Activated T-cell treated with anti-CD3 and anti-CD28 coated beads, Interleukin-2, amount 50 U/mL, for 1 hour (primary cell): Measurements from ENCODE around the gene CREB3L4.
A peak's percentile ranks its signal among the peaks of the same experiment; 100 is the strongest.
"Not testable (repeated sequence)": the region's sequence is repeated elsewhere in the genome, so short reads cannot be mapped to it uniquely, and the experiment has no call there.

ENCODE experiments used
- DNase-seq: peaks from one replicate; pipeline ENCODE4 v3.0.0-alpha.2; 2020

CREB3L4 gene

DNA sequence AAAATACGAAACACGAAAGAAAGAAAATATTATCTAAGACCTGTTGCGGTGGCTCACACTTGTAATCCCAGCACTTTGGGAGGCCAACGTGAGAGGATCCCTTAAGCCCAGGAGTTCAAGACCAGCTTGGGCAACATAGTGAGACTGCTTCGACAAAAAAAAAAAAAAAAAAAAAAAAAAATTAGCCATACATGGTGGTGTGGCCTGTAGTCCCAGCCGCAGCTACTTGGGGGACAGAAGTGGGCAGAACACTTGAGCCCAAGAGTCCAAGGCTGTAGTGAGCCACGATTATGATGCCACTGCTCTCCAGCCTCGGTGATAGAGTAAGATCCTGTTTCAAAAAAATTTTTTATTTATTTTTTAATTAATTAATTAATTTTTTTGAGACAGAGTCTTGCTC is 19.9 kb downstream of the CREB3L4 start:
- DNase-seq: no peak

DNA sequence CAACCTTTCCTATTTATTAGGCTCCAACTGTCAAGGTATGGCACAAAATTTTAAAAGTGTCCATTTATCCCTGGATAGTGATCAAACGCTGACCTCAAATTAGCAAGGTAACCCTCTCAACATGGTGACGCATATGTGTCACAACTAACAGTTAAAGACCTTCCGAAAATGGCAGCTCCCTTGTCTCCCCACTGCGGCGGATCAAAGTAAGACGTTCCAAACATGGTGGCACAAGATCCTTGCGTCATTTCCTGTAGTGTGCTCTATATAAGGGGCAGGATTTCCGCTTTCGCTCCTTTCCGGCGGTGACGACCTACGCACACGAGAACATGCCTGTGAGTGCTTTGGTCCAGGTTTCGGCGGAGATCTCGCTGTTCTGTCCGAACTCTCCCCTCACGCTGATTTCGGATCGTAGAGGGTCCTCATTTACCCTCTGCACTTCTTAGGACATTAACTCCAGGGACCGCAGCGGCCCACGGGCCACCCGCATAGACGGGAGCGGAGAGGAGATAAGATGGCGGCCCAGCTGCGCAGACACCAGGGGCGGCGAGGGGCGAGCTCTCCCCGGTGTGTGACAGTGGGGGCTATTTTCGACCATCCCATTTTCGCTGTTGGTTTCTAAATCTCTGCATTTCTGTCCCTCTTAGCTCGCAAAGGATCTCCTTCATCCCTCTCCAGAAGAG is 22.9 kb downstream of the CREB3L4 start, which contains the start of gene RPS27:
Gene RPS27, plus strand, starts transcription at position 295 of the 683 bp plus-strand sequence. Its CDS starts 35 bp downstream, at position 330.
- peak; percentile 86 for DNase-seq

DNA sequence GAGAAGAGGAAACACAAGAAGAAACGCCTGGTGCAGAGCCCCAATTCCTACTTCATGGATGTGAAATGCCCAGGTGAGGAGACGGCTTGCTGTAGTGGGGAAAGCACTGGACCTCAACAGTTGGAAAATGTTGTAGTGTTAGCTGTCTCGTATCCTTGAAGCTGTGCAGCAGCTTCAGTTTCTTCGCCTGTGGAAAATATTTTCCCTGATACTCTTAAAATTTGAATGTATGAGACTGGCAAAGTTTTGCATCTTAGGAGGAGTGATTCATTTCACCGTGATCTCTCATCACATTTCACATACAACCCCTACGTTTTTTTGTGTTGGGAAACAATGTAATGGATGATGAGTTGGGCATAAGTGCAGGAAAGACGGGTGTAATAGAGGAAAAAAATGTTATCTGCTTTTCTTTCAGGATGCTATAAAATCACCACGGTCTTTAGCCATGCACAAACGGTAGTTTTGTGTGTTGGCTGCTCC is 23.5 kb downstream of the CREB3L4 start:
- DNase-seq: no peak

DNA sequence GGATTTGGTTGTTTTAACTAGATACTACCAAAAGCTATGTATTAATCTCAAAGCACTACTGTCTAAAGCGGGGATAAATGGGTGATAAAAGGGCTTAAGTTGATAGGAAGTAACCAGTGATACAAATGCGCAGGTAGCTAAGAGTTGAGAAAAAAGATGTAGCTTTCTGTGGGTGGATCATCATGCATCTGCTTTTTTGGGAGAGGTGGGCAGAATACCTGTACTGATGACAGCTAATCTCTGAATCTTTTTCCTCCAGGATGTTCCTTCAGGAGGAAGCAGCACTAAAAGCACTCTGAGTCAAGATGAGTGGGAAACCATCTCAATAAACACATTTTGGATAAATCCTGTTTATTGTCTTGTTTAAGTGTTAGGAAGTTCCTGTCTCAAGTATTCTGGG is 24.1 kb downstream of the CREB3L4 start:
- no peak for DNase-seq

DNA sequence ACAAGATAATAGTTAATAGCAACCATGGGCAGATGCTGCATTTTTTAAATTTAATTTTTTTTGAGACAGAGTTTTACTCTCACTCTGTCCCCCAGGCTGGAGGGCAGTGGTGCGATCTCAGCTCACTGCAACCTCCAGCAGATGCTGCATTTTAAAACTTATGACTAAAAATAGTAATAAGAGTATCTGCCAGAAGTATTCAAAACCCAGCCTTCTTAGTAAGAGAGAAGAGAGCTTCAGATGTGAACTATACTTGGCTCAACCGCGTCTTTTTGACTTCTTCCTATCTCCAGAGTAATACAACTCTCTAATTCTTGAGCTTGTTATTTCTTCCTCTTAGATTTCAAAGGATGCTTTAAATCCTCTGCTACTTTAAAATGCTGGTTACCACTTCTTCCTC is 27.5 kb downstream of the CREB3L4 start:
- no peak for DNase-seq

DNA sequence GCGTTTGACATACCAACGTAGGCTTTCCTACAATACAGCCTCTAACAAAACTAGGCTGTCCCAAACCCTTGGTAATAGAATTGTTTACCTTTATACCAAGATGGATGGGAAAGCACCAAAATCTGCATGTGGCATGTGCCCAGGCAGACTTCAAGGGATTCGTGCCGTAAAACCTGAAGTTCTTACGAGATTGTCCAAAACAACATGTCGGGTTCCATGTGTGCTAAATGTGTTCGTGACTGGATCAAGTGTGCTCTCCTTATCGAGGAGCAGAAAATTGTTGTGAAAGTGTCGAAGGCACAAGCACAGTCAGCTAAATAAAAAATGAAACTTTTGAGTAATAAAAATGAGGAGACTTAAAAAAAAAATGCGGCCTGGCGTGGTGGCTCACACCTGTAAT is 27.9 kb downstream of the CREB3L4 start:
- no peak for DNase-seq

DNA sequence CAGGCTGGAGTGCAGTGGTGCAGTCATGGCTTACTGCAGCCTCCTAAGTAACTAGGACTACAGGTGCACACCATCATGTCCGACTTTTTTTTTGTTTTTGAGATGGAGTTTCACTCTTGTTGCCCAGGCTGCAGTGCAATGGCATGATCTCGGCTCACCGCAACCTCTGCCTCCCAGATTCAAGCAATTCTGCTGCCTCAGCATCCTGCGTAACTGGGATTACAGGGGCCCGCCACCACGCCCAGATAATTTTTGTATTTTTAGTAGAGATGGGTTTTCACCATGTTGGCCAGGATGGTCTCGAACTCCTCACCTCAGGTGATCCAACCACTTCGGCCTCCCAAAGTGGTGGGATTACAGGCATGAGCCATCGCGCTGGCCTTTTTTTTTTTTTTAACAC is 29.2 kb downstream of the CREB3L4 start:
- not testable (repeated sequence) for DNase-seq

DNA sequence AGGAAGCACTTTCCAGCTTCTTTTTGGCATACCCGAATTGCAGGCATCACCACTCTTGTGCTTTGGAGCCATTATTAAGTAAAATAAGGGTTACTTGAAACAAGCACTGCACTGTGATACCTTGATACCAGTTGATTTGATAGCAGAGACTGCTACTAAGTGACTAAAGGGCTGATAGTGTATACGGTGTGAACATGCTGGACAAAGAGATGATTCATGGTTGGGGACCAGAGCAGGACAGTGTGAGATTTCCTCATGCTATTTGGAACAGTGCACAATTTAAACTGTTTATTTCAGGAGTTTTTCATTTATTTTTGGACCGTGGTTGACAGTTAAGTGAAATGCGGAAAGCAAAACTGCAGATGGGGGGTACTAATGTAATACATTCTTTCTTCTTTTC is 32.7 kb downstream of the CREB3L4 start:
- DNase-seq: no peak

DNA sequence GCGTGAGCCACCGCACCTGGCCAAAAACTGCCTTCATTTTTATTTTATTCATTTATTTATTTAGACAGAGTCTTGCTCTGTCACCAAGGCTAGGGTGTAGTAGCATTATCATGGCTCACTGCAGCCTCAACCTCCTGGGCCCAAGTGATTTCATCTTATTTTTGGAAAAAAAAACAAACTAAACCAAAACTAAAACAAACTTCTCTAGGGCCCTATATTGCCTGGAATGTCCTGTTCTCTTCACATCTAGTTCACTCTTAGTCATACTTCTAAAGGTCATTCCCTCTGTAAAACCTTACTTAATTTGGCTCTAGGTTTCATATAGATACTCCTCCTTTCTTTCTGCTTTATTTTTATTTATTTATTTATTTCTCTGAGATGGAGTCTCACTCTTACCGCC is 38.4 kb downstream of the CREB3L4 start:
- no peak for DNase-seq

DNA sequence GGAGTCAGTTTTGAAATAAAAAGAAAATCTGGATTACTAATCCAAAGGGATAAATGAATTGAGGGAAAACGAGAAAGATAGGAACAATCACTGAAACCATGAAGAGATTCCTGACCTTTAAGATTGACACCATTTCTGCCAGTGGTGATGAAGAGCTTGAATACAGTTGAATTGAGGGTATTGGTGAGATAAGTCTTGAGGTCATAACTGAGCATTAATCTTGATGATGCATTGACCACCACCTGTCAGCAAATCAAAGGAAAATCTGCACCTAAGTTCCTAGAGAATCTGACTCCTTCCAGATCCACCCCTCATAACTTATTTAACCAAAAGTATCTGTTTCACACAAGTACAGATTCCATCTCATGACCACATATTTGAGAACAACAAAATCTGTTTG is 44.4 kb downstream of the CREB3L4 start:
- DNase-seq: no peak

DNA sequence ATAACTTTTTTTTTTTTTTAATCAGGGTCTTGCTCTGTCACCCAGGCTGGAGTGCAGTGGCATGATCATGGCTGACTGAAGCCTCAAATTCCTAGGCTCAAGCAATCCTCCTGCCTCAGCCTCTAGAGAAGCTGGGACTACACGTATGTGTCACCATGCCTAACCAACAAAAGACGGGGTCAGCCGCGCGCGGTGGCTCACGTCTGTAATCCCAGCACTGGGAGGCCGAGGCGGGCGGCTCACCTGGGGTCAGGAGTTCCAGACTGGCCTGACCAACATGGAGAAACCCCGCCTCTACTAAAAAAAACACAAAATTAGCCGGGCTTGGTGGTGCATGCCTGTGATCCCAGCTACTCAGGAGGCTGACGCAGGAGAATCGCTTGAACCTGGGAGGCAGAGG is 44.8 kb downstream of the CREB3L4 start:
- DNase-seq: not testable (repeated sequence)

DNA sequence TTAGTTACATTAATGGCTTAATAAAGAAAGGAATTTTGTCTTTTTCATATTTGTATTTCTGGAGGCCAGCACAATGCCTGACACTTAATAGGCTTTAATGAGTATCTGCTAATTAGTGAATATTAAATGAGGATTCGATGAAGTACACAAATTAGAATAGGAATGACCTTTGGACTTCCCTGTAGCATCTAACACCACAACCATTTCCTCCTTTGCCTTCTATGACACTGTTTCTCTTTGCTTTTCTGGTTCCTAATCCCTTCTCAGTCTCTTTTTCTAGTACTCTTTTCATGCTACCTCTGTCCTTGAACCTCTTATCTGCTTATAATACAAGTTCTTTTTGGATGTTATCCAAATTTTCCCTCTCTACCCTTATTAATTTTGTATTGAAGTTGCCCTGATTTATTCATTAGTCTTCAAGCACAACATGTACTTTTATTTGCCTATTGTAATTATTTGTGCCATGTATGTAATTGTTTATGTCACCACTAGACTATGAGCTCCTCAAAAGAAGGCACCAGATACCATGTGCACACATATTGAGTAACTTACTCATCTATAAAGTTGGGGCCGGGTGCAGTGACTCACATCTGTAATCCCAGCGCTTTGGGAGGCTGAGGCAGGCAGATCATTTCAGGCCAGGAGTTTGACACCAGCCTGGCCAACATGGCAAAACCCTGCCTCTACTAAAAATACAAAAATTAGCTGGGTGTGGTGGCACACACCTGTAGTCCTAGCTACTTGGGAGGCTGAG is 46.6 kb downstream of the CREB3L4 start:
- DNase-seq: no peak

DNA sequence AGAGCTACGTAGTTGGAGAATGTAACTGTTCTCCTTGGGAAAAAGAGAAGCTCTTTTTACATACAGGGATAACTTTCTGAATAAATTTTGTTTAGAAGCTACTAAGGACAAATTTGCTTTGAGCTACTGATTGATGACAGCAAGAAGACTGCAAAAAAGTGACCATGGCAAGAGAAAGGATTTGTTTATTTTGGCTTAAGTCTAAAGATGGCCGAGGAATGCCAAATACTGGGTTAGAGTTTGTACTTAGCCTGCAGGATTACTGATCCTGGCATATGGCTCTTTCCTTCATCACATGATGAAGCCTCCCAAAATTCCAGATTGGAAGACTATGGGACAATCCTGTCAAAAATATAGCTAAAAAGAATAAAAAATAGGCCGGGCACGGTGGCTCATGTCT is 51.6 kb downstream of the CREB3L4 start:
- no peak for DNase-seq

DNA sequence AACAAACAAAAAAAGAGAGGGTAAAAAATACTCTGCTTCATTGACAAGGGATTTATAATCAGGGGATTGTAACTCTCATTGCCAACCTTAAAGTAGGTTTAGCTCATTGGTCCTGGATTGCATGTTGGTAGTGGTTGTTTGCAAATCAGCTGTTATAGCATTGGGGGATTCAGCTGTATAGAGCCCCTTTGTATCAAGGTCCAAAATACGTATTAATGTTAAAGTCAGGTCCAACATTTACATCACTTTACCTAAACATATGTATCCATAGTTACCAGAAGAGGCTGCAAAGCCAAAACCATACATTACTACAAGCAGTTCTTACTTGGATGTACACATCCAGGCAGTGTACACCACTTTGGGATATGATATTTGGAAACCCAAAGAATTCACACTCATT is 52.2 kb downstream of the CREB3L4 start:
- DNase-seq: no peak
